Endodermal cell (in vitro differentiated cells): ENCODE measurements around the gene DNAJB9. TPM values are rescaled to one million over a fixed set of nuclear protein-coding genes. Genes with fewer than 3 reads are reported as not detected.

ENCODE experiments used
- DNase-seq: peaks from one replicate; pipeline ENCODE4 v3.0.0-alpha.2; 2017
- H3K27ac ChIP-seq: 2 replicates; pipeline ENCODE4 v1.5.1; 2013; ENCODE audit warnings: mild to moderate bottlenecking, low read depth, low read length, moderate library complexity
- H3K27me3 ChIP-seq: 2 replicates; pipeline ENCODE4 v1.6.1; 2013; ENCODE audit warnings: mild to moderate bottlenecking, low read length, moderate library complexity; ENCODE audit not compliant: insufficient read depth, control insufficient read depth, poor library complexity, severe bottlenecking
- H3K36me3 ChIP-seq: 2 replicates; pipeline ENCODE4 v1.7.0; 2013; ENCODE audit warnings: mild to moderate bottlenecking, low read length, moderate library complexity; ENCODE audit not compliant: control insufficient read depth, insufficient read depth
- H3K4me1 ChIP-seq: one replicate; pipeline ENCODE4 v1.7.0; 2013; ENCODE audit warnings: low read length; ENCODE audit not compliant: control insufficient read depth, insufficient read depth
- H3K4me3 ChIP-seq: 2 replicates; pipeline ENCODE4 v1.5.1; 2013; ENCODE audit warnings: mild to moderate bottlenecking, low read length, moderate library complexity
- H3K9ac ChIP-seq: 2 replicates; pipeline ENCODE4 v1.6.1; 2013; ENCODE audit warnings: mild to moderate bottlenecking, low read length, moderate library complexity; ENCODE audit not compliant: poor library complexity, severe bottlenecking; ENCODE audit errors: extremely low read depth
- H3K9me3 ChIP-seq: 2 replicates; pipeline ENCODE4 v1.6.1; 2013; ENCODE audit warnings: mild to moderate bottlenecking, low read length, moderate library complexity; ENCODE audit not compliant: control insufficient read depth
- H3K27ac Mint-ChIP-seq: 2 replicates; pipeline ENCODE4 v1.8.0; 2020; ENCODE audit warnings: mixed read lengths
- H3K27me3 Mint-ChIP-seq: 2 replicates; pipeline ENCODE4 v1.8.0; 2021; ENCODE audit warnings: mild to moderate bottlenecking, mixed read lengths; ENCODE audit not compliant: insufficient read depth
- H3K36me3 Mint-ChIP-seq: 2 replicates; pipeline ENCODE4 v1.8.0; 2020; ENCODE audit warnings: low read depth, mixed read lengths
- H3K4me1 Mint-ChIP-seq: 2 replicates; pipeline ENCODE4 v1.8.0; 2020; ENCODE audit warnings: mixed read lengths
- H3K4me3 Mint-ChIP-seq: 2 replicates; pipeline ENCODE4 v1.8.0; 2020; ENCODE audit warnings: mild to moderate bottlenecking, moderate library complexity, mixed read lengths
- H3K9me3 Mint-ChIP-seq: 2 replicates; pipeline ENCODE4 v1.8.0; 2020; ENCODE audit warnings: mild to moderate bottlenecking, mixed read lengths
- WGBS, 2 experiments: methylation state at CpG; one replicate each; pipeline versions ENCODE4 v1.1.5 to v1.1.7; 2013; ENCODE audit warnings: missing lambda C conversion rate in 2 of 2, mixed read lengths in 1 of 2; ENCODE audit not compliant: insufficient coverage in 1 of 2, insufficient read length in 1 of 2; 5-methylcytosine and 5-hydroxymethylcytosine counted together
- total RNA-seq, 2 donors: library from RNA; stranded (reverse); fragmentation: NEBNext Ultra II Directional in 1 of 2; extraction: Animal tissue kit (Norgen Biotek cat#: 25700) in 1 of 2; gene quantifications; 2 replicates in 1 of 2; 3 replicates in 1 of 2; pipeline ENCODE4 v1.2.1, GENCODE V29; 2021
- TF ChIP-seq, protein P1 (sequence below): fragments of 200-600 bp; sonication (generic); conservative IDR thresholded peaks from 2 replicates; pipeline ENCODE4 v1.5.0; 2021; ENCODE audit warnings: antibody characterized with exemption, mild to moderate bottlenecking

Gene DNAJB9
- total RNA-seq, 2 donors from 2014 or later = 14.4 to 16.6 TPM

DNA sequence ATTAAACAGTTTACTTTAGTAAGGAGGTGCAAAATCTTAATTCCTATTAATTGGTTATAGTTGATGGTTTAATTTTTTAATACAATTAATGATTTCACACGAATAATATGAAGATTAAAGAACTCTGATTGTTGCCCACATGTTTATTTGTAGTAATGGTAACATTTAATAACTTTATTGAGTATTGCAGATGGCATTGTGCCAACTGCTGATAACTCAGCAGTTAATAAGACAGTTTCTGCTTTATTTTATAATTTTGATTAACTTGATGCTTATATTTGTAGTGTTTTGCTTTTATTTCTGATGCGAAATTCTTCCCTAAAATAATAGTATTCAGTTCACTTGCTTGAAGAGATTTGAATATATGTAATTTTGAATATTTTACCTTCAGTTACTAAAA is 2.8 kb downstream of the DNAJB9 start:
- H3K9me3 Mint-ChIP-seq = no peaks in the 10 kb centered on the region
- Histone ChIP-seq H3K4me3 (peak overlapping the region; percentile 27), H3K4me1 (peaks cover 4% of the 10 kb centered on the region), H3K27me3 (no peaks in the 10 kb centered on the region), H3K27ac (no peak overlapping the region), H3K36me3 (peaks cover 39% of the 10 kb centered on the region), H3K9ac (no peak overlapping the region), H3K9me3 (no peaks in the 10 kb centered on the region)
- DNase-seq = no peak
- H3K27ac Mint-ChIP-seq = no peak overlapping the region
- no peak overlapping the region for H3K4me3 Mint-ChIP-seq
- H3K36me3 Mint-ChIP-seq = peaks cover 35% of the 10 kb centered on the region
- WGBS, 2 experiments = 94% methylated on average over 1 of the region's 2 CpGs; no CpG with 5 or more reads in 1 of the 2 experiments
- H3K4me1 Mint-ChIP-seq = peaks cover 18% of the 10 kb centered on the region
- no peaks in the 10 kb centered on the region for H3K27me3 Mint-ChIP-seq
- TF ChIP-seq, protein P1, sequence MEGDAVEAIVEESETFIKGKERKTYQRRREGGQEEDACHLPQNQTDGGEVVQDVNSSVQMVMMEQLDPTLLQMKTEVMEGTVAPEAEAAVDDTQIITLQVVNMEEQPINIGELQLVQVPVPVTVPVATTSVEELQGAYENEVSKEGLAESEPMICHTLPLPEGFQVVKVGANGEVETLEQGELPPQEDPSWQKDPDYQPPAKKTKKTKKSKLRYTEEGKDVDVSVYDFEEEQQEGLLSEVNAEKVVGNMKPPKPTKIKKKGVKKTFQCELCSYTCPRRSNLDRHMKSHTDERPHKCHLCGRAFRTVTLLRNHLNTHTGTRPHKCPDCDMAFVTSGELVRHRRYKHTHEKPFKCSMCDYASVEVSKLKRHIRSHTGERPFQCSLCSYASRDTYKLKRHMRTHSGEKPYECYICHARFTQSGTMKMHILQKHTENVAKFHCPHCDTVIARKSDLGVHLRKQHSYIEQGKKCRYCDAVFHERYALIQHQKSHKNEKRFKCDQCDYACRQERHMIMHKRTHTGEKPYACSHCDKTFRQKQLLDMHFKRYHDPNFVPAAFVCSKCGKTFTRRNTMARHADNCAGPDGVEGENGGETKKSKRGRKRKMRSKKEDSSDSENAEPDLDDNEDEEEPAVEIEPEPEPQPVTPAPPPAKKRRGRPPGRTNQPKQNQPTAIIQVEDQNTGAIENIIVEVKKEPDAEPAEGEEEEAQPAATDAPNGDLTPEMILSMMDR = no peak

GRCh38 chr7:108575156-108575555 is 5.5 kb downstream of the DNAJB9 start:
- no peak overlapping the region for H3K9ac ChIP-seq
- peaks cover 9% of the 10 kb centered on the region for H3K9me3 Mint-ChIP-seq
- no peaks in the 10 kb centered on the region for H3K27me3 ChIP-seq
- WGBS, 2 experiments = 85 to 100% methylated on average over 1 to 2 of the region's 2 CpGs
- TF ChIP-seq, protein P1 = no peak
- H3K27me3 Mint-ChIP-seq = no peaks in the 10 kb centered on the region
- H3K36me3 ChIP-seq = peaks cover 54% of the 10 kb centered on the region
- no peak for DNase-seq
- no peak overlapping the region for H3K4me3 Mint-ChIP-seq
- peaks cover 10% of the 10 kb centered on the region for H3K4me1 Mint-ChIP-seq
- H3K4me1 ChIP-seq = no peaks in the 10 kb centered on the region
- H3K27ac ChIP-seq = no peak overlapping the region
- no peak overlapping the region for H3K4me3 ChIP-seq
- no peak overlapping the region for H3K27ac Mint-ChIP-seq
- peaks cover 24% of the 10 kb centered on the region for H3K9me3 ChIP-seq
- H3K36me3 Mint-ChIP-seq = peaks cover 56% of the 10 kb centered on the region

GRCh38 chr7:108576116-108576515 is 6.4 kb downstream of the DNAJB9 start:
- Mint-ChIP-seq H3K4me3 (no peak overlapping the region), H3K27me3 (no peaks in the 10 kb centered on the region), H3K4me1 (peaks cover 7% of the 10 kb centered on the region), H3K9me3 (peaks cover 14% of the 10 kb centered on the region), H3K27ac (no peak overlapping the region), H3K36me3 (peaks cover 60% of the 10 kb centered on the region)
- Histone ChIP-seq H3K9me3 (peaks cover 28% of the 10 kb centered on the region), H3K36me3 (peaks cover 54% of the 10 kb centered on the region), H3K27ac (no peak overlapping the region), H3K4me3 (no peak overlapping the region), H3K27me3 (no peaks in the 10 kb centered on the region), H3K9ac (no peak overlapping the region), H3K4me1 (no peaks in the 10 kb centered on the region)
- TF ChIP-seq, protein P1 = no peak
- 96 to 100% methylated on average over 1 of the region's 1 CpG for WGBS, 2 experiments
- no peak for DNase-seq
